ENCODE data around the gene BASP1.

Gene BASP1

GRCh38 chr5:17325770-17326599 is 108.6 kb downstream of the BASP1 start:
- Histone ChIP-seq H3K4me3 (ENCODE audit: low read depth, low read length) (no peak overlapping the region), H3K36me3 (no peaks in the 10 kb centered on the region), H3K4me1 (no peaks in the 10 kb centered on the region; the same call in 1 of the 2 replicates), H3K27me3 (no peaks in the 10 kb centered on the region), H3K9me3 (no peaks in the 10 kb centered on the region; the same call in 1 of the 2 replicates)
- DNase-seq = no peak
- no peak for TF ChIP-seq CTCF (IDR thresholded peaks at IDR 0.05; ENCODE audit: low read depth, low read length)
